Right lobe of liver (tissue), 6 donors: ENCODE results near the gene MAP1LC3B. TPM values are rescaled to one million over a fixed set of nuclear protein-coding genes. Genes with fewer than 3 reads are reported as not detected.
A peak's percentile ranks its signal among the peaks of the same experiment; 100 is the strongest.

ENCODE experiments used
- ATAC-seq, 4 donors: fragments of 200-7000 bp; cut with Tn5 transposase; one replicate each; pipeline ENCODE4 v1.9.1; 2020; ENCODE audit warnings: mild to moderate bottlenecking in 4 of 4, moderate library complexity in 4 of 4
- DNase-seq, 3 donors: peaks; one replicate each; pipeline ENCODE4 v3.0.0-alpha.2; 2020
- H3K27ac ChIP-seq, 3 donors: fragments of 200-600 bp; one replicate each; pipeline ENCODE4 v1.8.0; 2022
- H3K27me3 ChIP-seq, 2 donors: fragments of 200-600 bp; one replicate each; pipeline ENCODE4 v1.8.0; 2022
- H3K36me3 ChIP-seq, 4 donors: fragments of 200-600 bp; sonication (generic) in 1 of 4; one replicate each; pipeline versions ENCODE4 v1.5.1 to v1.8.0; 2017 to 2022; ENCODE audit warnings: control low read depth in 1 of 4
- H3K4me1 ChIP-seq, 4 donors: fragments of 200-600 bp; sonication (generic) in 1 of 4; one replicate each; pipeline versions ENCODE4 v1.5.1 to v1.8.0; 2017 to 2022; ENCODE audit warnings: control low read depth in 1 of 4
- H3K4me3 ChIP-seq, 3 donors: fragments of 200-600 bp; one replicate each; pipeline ENCODE4 v1.8.0; 2022
- H3K9me3 ChIP-seq, 4 donors: fragments of 200-600 bp; sonication (generic) in 1 of 4; one replicate each; pipeline versions ENCODE4 v1.5.1 to v1.8.0; 2017 to 2022; ENCODE audit warnings: control low read depth in 1 of 4
- CTCF ChIP-seq, 4 donors: fragments of 200-600 bp in 3 of 4; fragments of 450-650 bp in 1 of 4; IDR thresholded peaks; one replicate each; pipeline versions ENCODE4 v1.5.1 to v1.8.0; 2016 to 2022; ENCODE audit warnings: antibody characterized with exemption in 4 of 4, mild to moderate bottlenecking in 2 of 4
- POLR2A ChIP-seq: fragments of 450-650 bp; IDR thresholded peaks from one replicate; pipeline ENCODE4 v1.6.1; 2017; ENCODE audit warnings: antibody characterized with exemption, mild to moderate bottlenecking
- WGBS: methylation state at CpG from one replicate; pipeline ENCODE4 v1.1.6; 2018; ENCODE audit warnings: low coverage, low lambda C conversion rate; ENCODE audit not compliant: insufficient coverage; ENCODE audit errors: missing lambda C conversion rate; 5-methylcytosine and 5-hydroxymethylcytosine counted together
- intact Hi-C, 2 donors: fragments of 100-400 bp; cut with DNase I; formaldehyde crosslinking; loops; one replicate each; pipeline versions ENCODE4 v1.11.2 to v1.14.1; 2022
- total RNA-seq, 6 experiments: library from RNA; depleted of rRNA in 2 of 6; stranded (reverse); fragments of >200 nt in 2 of 6; fragmentation: NEBNext Ultra II Directional in 3 of 6; extraction: Animal tissue kit (Norgen Biotek cat#: 25700) in 3 of 6; gene quantifications; one replicate each; pipeline versions ENCODE4 v1.1.0 to v1.2.4, GENCODE V29; 2016 to 2023
- donor health status: DM: no; HTN: yes; CAD: no.
- donor health status: DM: no; HTN: no; CAD: no.
- donor health status: DM: no; HTN: no; CAD: no.
- donor health status: DM: no; HTN: yes; CAD: no.
- donor health status: DM: no; HTN: yes; CAD: no.

Gene MAP1LC3B
- total RNA-seq, 6 experiments from 2014 or later: 16.5 to 48.8 (median 25.6) TPM

GRCh38 chr16:87367529-87367928 is 24.6 kb upstream of the MAP1LC3B start:
- no peak overlapping the region for H3K27ac ChIP-seq
- peaks cover 0 to 5% (median 0%) of the 10 kb centered on the region in 4 donors for H3K36me3 ChIP-seq
- intact Hi-C loops: no loop called here
- no peak overlapping the region for H3K4me3 ChIP-seq
- DNase-seq (no peak), ATAC-seq (no peak)
- TF ChIP-seq CTCF (IDR thresholded peaks at IDR 0.05) (no peak), POLR2A (no peak)
- no peaks in the 10 kb centered on the region for H3K9me3 ChIP-seq
- no peaks in the 10 kb centered on the region for H3K27me3 ChIP-seq
- WGBS: no CpG with 5 or more reads among the region's 9 CpGs
- H3K4me1 ChIP-seq: peaks cover 0 to 18% (median 2%) of the 10 kb centered on the region in 4 donors

DNA sequence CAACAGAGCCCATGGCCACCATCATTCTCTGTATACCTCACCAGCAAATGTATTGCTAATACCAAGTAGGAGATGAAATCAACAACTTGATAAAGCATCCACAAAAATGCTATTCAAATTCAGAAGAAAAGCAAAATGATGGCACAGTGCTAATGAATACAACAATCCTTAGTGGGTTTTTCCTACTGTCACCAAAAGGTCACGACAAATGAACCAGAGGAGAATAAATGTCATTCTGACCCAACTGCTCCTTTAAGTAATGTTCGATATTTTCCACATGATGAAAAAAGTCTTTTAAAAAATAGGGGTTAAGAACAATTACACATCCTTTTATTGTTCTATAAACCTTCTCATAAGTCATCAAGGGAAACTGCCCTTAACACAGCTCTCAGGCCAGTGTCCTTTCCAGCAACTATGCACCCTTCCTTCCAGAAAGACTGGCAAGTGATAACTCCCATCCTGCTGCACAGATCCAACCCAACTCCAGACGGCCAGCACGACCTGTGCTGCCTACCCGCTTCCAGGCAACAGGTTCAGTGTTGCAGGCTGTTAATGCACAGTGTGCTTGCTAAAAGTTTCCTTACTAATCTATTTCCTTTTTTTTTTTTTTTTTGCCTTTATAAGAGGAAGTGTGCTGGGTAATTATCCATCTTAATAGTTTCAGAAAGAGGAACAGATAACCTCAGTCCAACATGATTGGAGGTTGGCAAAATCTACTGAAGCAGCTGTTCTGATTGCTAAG is 23.9 kb upstream of the MAP1LC3B start:
- Histone ChIP-seq H3K4me3 (no peak overlapping the region), H3K27ac (no peak overlapping the region), H3K36me3 (peaks cover 0 to 5% (median 0%) of the 10 kb centered on the region in 4 donors), H3K27me3 (no peaks in the 10 kb centered on the region), H3K4me1 (peaks cover 0 to 16% (median 2%) of the 10 kb centered on the region in 4 donors), H3K9me3 (no peaks in the 10 kb centered on the region)
- intact Hi-C loops: no loop called here
- WGBS: 42% methylated on average over 5 of the region's 5 CpGs
- no peak for DNase-seq
- TF ChIP-seq POLR2A (no peak), CTCF (IDR thresholded peaks at IDR 0.05) (no peak)
- peak in 1 of 4 donors; percentile 7 for ATAC-seq

GRCh38 chr16:87369117-87369765 is 22.9 kb upstream of the MAP1LC3B start:
- H3K4me1 ChIP-seq: peaks cover 0 to 5% (median 2%) of the 10 kb centered on the region in 4 donors
- TF ChIP-seq POLR2A: no peak
- TF ChIP-seq CTCF (IDR thresholded peaks at IDR 0.05): no peak
- intact Hi-C loops: no loop called here

GRCh38 chr16:87369796-87370719 is 22.1 kb upstream of the MAP1LC3B start:
- intact Hi-C loops: loop anchor here (10.0 kb wide), 1 partner anchor 45 kb away; no protein-coding TSS in a partner anchor
- H3K27me3 ChIP-seq: no peaks in the 10 kb centered on the region
- TF ChIP-seq POLR2A: no peak
- no peak for TF ChIP-seq CTCF (IDR thresholded peaks at IDR 0.05)
- no peak overlapping the region for H3K4me3 ChIP-seq
- 87% methylated on average over 3 of the region's 16 CpGs for WGBS
- peak; percentile 22 to 60 (median 44) for ATAC-seq
- peaks cover 0 to 5% (median 0%) of the 10 kb centered on the region in 4 donors for H3K36me3 ChIP-seq
- H3K9me3 ChIP-seq: no peaks in the 10 kb centered on the region
- H3K27ac ChIP-seq: no peak overlapping the region
- peak in 1 of 3 donors; percentile 45 for DNase-seq
- H3K4me1 ChIP-seq: peaks cover 0 to 3% (median 0%) of the 10 kb centered on the region in 4 donors

More at GRCh38 chr16:87369117-87369765, 22.9 kb upstream of the MAP1LC3B start:
- H3K36me3 ChIP-seq: peaks cover 0 to 5% (median 0%) of the 10 kb centered on the region in 4 donors
- H3K27ac ChIP-seq: no peak overlapping the region
- H3K27me3 ChIP-seq: no peaks in the 10 kb centered on the region
- H3K9me3 ChIP-seq: no peaks in the 10 kb centered on the region
- no peak overlapping the region for H3K4me3 ChIP-seq
- DNase-seq (peak in 1 of 3 donors; percentile 13), ATAC-seq (no peak)
- WGBS: 85% methylated on average over 10 of the region's 14 CpGs
